Activated CD8-positive, alpha-beta memory T cell treated with anti-CD3 and anti-CD28 coated beads, Interleukin-2, amount 50 U/mL, for 48 hours (primary cell): Measurements from ENCODE around the gene ATL1.
"Not testable (repeated sequence)": the region's sequence is repeated elsewhere in the genome, so short reads cannot be mapped to it uniquely, and the experiment has no call there.

ENCODE experiments used
- DNase-seq: peaks from one replicate; pipeline ENCODE4 v3.0.0-alpha.2; 2020

Gene ATL1

GRCh38 chr14:50605766-50606165 is 45.8 kb downstream of the ATL1 start:
- no peak for DNase-seq

GRCh38 chr14:50606468-50606867 is 46.5 kb downstream of the ATL1 start:
- no peak for DNase-seq

DNA sequence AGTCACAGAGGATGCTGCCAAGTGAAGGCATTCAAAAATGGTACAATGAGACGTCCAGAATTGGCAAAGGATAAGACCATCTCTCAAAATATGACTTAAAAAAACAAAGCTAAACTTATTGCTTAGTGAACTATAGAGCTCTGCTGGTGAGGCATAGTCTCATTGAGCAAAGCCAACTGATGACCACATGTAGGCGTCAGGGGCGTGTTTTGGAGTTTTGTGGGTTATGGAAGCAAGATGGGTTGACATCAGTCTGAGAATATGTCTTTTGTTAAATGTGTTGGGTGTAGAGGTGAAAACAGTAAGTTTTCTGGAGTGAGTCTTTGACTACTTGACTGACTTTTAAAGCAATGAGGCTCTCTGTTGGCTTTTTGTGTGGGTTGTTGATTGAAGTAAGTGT is 47.2 kb downstream of the ATL1 start:
- peak; percentile 58 for DNase-seq

GRCh38 chr14:50607761-50608160 is 47.8 kb downstream of the ATL1 start:
- DNase-seq, result no peak

DNA sequence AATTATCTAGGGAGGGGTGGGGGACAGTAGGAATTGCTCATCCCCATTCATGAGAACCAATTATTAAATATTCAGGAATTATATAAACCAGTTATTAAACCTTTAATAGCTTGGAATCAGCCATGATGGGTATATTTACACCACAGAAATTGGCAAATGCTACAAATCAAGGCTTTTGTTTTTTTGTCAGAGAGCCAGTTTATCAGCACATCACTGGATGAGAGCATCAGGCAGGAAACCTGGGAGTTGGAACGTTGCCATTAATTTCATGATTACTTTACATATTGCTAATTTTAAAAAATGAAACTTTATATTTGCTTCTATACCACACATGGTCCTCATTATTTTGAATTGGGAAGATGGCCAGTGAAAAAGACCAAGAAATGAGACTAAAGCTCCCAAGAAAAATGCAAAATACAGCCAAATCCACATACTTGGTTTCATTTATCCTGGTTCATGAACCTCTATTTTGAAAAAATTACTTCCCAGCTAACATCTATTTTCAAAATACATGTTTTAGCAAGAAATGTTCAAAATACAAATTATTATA is 48.4 kb downstream of the ATL1 start:
- no peak for DNase-seq

DNA sequence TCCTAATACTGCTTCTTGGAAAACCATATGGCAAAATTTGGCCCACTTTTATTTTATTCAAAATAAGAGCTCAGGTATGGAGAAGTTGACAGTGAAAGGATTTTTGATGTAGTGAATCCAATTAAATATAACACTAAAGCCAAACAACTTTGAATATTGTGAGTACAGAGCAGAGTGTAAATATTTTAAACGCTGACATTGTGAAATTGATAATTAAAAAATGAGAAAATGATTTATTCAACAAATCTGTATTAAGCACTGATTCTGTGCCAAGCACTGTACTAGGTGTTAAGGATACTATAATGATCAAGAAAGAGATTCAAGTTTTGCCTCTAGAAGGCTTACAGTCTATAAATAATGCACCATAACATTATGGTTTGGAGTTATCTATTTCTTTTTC is 50.5 kb downstream of the ATL1 start:
- no peak for DNase-seq

- no peak for DNase-seq
Observed at GRCh38 chr14:50612806-50613205, 52.9 kb downstream of the ATL1 start.

GRCh38 chr14:50615056-50615455 is 55.1 kb downstream of the ATL1 start:
- no peak for DNase-seq

DNA sequence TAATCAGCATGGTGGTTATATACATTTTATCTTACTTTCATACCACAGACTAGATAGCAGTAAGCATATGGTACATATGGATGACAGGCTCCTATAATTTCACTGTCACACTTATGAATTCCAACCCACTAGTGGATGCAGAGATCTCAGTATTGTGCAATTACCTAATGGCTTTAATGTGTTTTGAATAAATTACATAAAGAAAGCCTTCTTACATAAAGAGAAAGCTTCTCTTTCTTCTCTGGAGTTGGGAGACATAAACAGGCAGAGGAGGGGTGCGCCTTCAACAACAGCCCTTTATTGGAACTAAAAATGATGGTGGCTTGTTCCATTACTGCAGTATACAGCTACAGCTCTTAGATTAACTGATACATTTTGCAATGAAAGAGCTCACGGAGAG is 55.6 kb downstream of the ATL1 start:
- no peak for DNase-seq

DNA sequence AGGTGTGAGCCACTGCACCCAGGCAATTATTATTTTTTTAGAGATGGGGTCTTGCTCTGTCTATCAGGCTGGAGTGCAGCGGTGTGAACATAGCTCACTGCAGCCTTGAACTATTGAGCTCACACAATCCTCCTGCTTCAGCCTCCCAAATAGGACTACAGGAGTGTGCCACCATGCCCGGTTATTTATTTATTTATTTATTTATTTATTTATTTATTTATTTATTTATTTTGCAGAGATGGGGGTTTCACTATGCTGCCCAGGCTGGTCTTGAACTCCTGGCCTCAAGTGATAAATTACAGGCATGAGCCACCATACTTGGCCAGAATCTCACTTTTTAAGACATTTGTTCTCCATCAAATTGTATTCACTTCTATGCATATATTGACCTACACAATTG is 56.3 kb downstream of the ATL1 start:
- DNase-seq, result no peak

- no peak for DNase-seq
Observed at GRCh38 chr14:50619569-50620141, 59.7 kb downstream of the ATL1 start.

DNA sequence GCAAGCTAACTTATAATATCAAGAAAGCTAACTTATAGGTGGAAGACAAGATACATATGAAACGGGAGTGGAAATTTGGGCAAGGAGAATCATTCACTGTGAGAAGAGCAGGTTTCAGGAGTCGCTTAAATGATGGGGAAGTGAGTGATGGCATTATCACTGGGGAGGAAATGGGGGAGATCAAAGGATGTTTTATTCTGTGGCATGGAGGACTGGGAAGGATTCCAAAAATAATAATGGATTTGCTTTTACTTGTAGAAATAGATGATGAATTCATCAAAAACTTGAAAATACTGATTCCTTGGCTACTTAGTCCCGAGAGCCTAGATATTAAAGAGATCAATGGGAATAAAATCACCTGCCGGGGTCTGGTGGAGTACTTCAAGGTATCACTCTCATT is 60.4 kb downstream of the ATL1 start:
- no peak for DNase-seq

DNA sequence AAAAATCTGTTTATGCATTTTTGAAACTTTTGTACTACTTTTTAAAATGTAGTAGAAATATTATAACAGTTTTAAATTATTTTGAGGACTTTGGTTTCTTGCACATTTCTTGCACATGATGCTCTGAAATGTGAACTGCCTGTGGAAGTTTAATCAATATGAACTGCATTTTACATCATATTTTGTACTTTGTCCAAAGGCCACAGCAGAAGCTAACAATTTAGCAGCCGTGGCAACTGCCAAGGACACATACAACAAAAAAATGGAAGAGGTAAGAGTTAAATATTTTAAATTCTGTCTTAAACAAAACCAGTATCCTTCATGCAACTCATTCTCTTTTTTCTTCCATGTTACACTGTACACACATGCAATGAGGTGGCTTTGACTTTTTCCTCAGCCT is 63.0 kb downstream of the ATL1 start:
- DNase-seq, result no peak

DNA sequence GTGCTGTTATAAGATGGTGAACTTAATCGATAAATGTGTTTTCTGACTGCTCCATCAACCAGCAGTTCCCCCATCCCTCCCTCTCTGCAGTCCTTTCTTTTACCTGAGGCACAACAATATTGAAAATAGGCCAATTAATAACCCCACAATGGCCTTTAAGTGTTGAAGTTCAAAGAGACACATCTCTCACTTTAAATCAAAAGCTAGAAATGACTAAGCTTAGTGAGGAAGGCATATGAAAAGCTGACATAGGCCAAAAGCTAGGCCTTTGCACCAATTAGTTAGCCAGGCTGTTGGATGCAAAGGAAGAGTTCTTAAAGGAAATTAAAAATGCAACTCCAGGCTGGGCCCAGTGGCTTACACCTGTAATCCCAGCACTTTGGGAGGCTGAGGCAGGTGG is 64.5 kb downstream of the ATL1 start:
- no peak for DNase-seq

GRCh38 chr14:50624947-50625346 is 65.0 kb downstream of the ATL1 start:
- not testable (repeated sequence) for DNase-seq

DNA sequence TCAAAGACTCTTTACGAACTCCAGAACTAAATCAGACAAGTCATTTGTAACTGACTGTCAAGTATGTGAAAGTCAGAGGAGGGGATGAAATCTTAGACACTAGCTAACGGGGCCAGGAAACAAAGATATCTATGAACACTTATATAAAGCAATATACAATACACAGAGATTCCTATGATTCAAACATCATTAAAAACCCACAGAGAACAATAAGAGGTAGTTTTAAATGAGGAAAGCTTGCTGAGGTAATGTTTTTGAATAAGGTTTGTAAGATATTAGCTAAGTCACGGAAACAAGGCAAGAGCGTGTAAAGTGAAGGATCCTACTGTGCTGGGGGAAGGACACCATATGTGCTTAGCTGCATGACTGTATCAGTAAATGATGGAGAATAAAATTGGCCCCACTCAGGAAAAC is 71.5 kb downstream of the ATL1 start:
- DNase-seq, result no peak

DNA sequence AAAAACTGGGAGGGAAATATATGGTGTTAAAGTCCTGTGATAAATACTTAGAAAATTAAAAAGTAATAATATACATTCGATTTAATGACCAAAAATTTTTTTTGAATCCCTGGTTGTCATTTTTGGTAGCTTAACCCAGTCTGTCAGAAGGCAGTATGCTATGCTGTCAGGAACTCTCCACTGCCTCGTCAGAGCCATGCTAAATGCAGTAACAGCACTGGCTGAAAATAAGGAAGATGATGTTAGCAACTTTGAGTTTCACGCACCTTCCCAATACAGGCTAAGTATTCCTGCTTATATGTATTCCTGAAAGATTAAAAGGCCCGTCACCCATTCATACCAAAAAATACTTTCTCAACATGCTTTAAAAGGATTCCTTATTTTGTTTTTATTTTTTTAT is 74.0 kb downstream of the ATL1 start:
- no peak for DNase-seq

DNA sequence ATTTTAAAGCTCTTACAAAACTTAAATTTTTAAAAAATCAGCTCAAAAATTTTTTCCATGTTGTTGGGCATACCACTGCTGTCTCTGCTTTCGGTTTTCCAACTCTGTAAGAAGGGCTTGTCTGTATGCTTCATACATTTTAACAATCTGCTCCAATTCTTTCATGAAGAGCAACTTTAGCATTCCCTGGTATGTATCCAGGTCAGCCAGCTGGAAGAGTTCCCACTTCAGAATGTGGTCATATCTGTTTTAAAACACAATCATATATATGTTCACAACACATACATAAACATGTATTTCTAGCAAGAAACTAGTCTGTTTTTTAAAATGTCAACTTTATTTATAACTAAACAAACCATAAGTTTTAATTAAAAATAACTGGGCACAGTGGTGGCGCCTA is 75.2 kb downstream of the ATL1 start:
- DNase-seq, result no peak

- DNase-seq, result no peak
Observed at GRCh38 chr14:50647282-50647681, 87.3 kb downstream of the ATL1 start.

GRCh38 chr14:50647753-50648152 is 87.8 kb downstream of the ATL1 start:
- DNase-seq, result no peak

GRCh38 chr14:50649691-50650090 is 89.7 kb downstream of the ATL1 start:
- DNase-seq, result no peak

DNA sequence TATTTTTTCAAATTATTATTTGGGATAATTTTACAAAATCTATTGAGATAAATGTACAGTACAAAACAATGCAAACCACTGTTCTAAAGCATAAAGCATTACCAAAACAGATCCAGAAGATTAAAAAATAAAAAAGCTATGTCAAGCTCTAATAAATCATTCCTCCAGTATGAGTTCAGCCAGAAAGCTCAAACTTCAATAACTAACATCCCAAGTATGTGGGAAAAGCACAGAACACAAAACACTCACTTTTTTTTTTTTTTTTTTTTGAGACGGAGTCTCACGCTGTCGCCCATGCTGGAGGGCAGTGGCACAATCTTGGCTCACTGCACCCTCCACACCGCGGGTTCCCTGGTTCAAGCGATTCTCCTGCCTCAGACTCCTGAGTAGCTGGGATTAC is 96.8 kb downstream of the ATL1 start:
- DNase-seq, result no peak

DNA sequence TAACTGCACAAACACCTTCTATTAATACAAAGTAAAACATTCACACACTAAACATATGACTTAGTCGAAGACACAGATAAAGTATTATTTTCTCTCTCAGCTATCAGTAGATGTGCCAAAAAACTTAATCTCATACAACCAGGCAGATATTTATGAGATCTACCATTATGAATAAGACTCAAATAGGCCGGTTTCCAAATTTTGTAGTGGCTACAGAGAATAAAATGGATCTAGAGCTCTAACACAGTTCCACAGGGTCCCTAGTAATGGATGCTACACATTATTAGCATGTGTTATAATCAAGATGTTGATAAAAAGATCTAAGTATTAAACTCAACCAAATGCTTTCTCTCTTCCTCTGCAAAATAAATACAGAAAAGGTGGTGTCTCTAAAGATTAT is 97.8 kb downstream of the ATL1 start:
- no peak for DNase-seq

GRCh38 chr14:50658203-50658602 is 98.3 kb downstream of the ATL1 start:
- no peak for DNase-seq

- no peak for DNase-seq
Observed at GRCh38 chr14:50659327-50659974, 99.5 kb downstream of the ATL1 start.
